ENCODE measurements around the gene ZSCAN22.

DNA sequence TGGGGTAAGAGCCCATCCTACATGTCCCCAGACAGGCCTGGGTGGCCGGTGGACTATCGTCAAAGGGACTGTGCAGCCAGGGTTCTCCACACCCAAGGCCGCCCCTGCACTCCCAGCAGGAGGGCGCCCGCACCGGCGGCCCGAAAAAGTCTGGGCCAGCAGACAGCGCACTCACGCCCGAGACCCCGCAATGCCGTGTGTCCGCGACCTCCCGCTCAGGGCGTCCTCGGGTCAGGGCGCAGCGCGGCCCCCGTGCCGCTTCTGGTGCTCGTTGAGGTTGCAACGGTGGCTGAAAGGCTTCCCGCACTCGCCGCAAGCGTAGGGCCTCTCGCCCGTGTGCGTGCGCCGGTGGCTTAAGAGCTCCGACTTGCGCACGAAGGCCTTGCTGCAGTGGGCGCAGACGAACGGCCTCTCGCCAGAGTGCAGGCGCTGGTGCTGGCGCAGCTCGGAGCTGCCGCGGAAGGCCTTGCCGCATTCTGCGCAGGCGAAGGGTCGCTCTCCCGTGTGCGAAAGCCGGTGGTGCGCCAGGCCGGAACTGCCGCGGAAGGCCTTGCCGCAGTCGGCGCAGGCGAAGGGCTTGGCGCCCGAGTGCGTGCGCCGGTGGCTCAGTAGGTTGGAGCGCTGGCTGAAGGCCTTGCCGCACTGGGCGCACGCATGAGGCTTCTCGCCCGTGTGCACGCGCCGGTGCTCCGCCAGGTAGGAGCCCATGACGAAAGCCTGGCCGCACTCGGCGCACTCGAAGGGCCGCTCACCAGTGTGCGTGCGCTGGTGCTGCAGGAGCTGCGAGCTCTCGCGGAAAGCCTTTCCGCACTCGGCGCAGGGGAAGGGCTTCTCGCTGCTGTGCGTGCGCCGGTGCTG is 29.3 kb downstream of the ZSCAN22 start:
- TF ChIP-seq, protein P1, sequence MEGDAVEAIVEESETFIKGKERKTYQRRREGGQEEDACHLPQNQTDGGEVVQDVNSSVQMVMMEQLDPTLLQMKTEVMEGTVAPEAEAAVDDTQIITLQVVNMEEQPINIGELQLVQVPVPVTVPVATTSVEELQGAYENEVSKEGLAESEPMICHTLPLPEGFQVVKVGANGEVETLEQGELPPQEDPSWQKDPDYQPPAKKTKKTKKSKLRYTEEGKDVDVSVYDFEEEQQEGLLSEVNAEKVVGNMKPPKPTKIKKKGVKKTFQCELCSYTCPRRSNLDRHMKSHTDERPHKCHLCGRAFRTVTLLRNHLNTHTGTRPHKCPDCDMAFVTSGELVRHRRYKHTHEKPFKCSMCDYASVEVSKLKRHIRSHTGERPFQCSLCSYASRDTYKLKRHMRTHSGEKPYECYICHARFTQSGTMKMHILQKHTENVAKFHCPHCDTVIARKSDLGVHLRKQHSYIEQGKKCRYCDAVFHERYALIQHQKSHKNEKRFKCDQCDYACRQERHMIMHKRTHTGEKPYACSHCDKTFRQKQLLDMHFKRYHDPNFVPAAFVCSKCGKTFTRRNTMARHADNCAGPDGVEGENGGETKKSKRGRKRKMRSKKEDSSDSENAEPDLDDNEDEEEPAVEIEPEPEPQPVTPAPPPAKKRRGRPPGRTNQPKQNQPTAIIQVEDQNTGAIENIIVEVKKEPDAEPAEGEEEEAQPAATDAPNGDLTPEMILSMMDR (IDR thresholded peaks at IDR 0.05; ENCODE audit: low read length) = no peak
- TF ChIP-seq EZH2phosphoT487 (IDR thresholded peaks at IDR 0.05; ENCODE audit: low read length) (no peak), EZH2 (optimal IDR thresholded peaks at IDR 0.05; ENCODE audit: low read depth, low read length) (no peak)
